ENCODE results near the gene TTLL13.

Gene TTLL13

DNA sequence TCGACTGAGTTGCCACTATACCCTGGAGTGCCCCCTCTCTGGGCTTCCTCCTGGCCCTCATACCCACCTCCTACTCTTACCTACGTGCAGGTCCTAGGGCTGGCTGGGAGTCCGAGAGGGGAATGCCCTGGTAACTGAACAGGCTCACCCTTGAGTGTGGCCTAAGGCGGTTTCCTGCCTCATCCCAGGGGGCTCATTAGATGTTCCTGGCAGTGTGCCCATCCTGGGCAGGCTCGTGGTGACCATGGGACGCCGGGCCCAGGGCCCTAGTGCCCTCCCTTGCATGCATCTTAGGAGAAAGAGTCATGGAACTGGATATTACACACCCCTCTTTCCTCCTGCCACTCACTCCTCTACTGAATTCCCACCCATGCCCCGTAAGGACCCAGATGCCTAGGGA lies 45.4 kb upstream of the TTLL13 start:
- no peak for TF ChIP-seq CTCF (IDR thresholded peaks at IDR 0.05; ENCODE audit: extremely low read depth, missing control alignments)
- DNase-seq (ENCODE audit: low spot score) = no peak

DNA sequence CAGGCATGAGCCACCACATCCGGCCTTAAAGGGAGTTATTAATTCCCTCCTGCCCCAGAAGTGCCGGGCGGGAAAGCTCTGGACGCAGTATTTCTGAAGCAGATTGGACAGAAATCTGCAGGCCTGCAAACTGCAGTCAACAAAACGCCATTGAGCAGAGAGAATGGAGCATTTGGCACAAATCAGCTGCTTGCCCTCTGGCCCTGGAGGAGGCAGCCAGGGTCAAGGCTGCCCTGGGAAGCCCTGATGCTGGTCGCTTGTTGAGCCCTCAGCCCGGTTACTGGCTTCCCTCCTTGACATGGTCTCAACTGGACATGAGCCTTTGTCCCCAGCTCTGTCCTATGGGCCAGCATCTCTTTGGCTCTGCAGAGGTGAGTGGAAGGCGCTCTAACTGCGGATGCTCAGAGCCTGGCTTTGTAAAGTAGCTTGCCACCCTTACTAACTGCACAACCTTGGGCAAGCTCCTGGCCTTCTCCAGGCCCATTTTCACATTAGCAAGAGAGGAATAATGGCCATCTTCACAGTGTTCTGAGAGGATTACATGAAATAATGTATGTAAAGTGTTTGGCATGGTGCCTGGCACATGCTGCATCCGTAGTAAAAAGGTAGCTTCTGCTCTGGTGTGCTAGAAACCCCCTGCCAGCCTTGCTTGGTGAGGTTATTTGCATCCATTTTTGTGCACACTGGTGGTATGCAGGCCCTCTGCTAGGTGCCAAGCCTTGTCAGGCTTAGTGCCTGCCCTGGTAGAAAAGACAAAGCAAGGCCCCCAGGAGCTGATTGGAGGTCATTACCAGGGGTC lies 44.1 kb upstream of the TTLL13 start:
- DNase-seq (ENCODE audit: low spot score) = no peak
- no peak for TF ChIP-seq CTCF (IDR thresholded peaks at IDR 0.05; ENCODE audit: extremely low read depth, missing control alignments)

- no peak for TF ChIP-seq CTCF (IDR thresholded peaks at IDR 0.05; ENCODE audit: extremely low read depth, missing control alignments)
These were observed 43.5 kb upstream of the TTLL13 start for GRCh38 chr15:90205886-90206285.

DNA sequence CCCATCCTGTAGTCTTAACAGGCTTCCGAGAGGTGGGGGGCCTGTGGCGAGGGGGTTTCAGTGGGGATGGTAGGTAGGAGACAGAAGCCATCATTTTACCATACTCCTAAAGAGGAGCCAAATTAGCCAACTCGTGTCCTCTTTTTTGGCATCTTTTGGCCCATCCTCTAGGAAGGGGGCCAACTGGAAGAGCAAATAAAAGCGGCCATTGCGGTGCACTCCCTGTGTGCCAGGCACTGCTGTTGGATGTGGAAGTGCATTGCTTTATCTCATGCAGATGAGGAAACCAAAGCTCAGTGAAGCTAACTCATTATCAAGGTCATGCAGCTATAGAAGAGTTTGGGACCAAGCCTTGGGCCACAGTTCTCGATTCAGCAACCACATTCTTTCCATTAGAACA lies 42.1 kb upstream of the TTLL13 start:
- TF ChIP-seq CTCF (IDR thresholded peaks at IDR 0.05; ENCODE audit: extremely low read depth, missing control alignments) = no peak
- no peak for DNase-seq (ENCODE audit: low spot score)

More at GRCh38 chr15:90205886-90206285, 43.5 kb upstream of the TTLL13 start:
- DNase-seq (ENCODE audit: low spot score) = no peak

DNA sequence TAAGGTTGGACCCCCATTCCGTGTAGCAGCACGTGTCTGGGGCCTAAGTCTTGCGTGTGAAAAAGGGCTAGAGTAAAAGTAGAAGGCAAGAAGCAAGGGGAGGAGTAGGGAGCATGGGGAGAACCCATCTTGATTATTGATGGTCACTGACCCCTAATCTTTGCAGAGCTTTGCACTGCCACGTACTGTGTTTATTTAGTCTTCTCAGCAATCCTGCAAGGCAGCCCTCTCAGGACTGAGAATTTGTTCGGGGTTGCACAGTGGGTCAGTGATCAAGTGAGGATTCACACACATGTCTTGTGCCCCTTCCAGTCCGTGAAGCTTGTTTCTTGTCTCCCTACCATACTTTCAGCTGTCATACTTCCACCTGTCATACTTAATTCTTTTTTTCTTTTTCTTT lies 41.0 kb upstream of the TTLL13 start:
- no peak for TF ChIP-seq CTCF (IDR thresholded peaks at IDR 0.05; ENCODE audit: extremely low read depth, missing control alignments)

DNA sequence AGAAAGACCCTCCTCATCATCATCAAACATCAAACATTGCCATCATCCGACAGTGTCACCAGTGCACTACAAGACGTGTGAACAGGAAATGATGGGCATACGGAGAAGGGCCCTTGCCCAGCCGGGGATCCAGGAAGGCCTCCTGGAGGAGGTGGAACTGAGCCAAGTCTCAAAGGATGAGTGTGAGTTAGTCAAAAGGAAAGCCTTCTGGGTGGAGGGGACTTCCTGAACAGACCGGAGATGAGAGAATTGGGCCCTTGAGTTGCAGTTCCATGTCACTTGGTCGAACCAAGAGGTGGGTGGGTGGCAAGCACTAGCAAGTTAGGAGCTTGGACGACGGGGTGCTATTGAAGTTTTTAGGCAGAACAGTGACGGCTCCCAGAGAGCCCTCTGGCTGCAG lies 39.8 kb upstream of the TTLL13 start:
- DNase-seq (ENCODE audit: low spot score) = peak; percentile 78
- no peak for TF ChIP-seq CTCF (IDR thresholded peaks at IDR 0.05; ENCODE audit: extremely low read depth, missing control alignments)

More for the DNA sequence above, 41.0 kb upstream of the TTLL13 start:
- DNase-seq (ENCODE audit: low spot score) = no peak

GRCh38 chr15:90210593-90210992 lies 38.8 kb upstream of the TTLL13 start:
- TF ChIP-seq CTCF (IDR thresholded peaks at IDR 0.05; ENCODE audit: extremely low read depth, missing control alignments) = no peak
- DNase-seq (ENCODE audit: low spot score) = no peak

Data from GM20000 (cell line).